Kidney capillary endothelial cell (primary cell): ENCODE measurements around the gene LMCD1.
A peak's percentile ranks its signal among the peaks of the same experiment; 100 is the strongest.

Source experiments
- DNase-seq: peaks from one replicate; pipeline ENCODE4 v3.0.0-alpha.2; 2018; ENCODE audit warnings: low spot score

The LMCD1 gene

DNA sequence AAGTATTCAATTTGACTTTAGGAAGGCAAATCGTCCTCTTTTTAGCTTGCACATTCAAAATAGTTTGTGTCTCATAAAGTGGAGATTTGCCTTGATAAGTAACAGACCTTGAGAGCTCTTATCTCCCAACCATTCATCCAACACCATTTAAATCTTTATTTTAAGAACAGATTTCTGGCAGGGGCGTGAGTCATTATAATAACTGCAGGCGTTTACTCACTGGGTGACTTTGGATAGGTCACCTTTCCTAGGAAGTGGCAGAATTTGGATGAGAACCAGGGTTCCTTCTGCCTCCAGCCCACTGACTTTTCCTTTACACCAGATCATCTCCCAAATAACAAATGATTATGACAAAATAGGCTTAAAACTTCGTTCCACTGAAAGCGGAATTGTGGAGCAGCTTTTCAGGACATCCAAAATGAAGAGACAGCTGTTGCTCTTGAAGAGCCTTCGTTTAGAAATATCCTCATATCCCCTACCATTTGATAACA lies 5.0 kb downstream of the LMCD1 start:
- no peak for DNase-seq

DNA sequence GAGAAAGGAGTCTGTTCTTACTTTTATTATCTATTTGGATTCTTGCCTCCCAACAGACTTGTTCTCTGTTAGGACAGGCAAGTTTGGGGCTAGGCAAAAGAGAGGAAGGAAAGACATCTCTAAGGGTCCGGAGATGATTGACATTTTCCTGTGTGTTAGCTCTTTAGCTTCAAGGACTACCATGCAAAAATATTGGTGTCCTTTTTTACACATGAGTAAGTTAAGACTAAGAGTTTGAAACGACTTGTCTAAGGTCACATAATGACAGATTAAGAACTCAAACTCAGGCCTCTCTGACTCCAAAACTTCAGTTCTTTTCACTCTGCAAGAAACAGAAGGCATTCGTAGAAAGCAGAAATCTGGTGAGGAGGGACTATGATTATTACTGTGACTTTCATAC lies 5.9 kb downstream of the LMCD1 start:
- DNase-seq, result no peak

DNA sequence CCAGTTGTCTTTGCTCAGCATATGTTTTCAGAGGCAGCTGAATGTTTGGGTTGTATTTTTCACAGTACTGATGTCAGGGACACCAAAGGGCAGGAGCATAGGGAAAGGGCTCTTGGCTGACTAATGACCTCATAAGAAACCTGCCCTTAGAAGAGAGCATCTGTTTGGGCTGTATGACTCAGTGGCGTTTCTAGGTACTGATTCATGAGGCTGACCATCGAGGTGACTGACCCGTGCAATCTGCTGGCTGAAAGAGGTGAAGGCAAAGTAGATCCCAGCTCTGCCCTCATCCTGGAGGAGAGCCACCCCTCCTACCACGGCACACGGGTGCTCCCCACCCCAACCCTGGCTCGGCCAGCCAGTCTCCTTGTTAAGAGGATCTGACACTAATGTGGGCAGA lies 8.3 kb downstream of the LMCD1 start:
- peak; percentile 26 for DNase-seq

DNA sequence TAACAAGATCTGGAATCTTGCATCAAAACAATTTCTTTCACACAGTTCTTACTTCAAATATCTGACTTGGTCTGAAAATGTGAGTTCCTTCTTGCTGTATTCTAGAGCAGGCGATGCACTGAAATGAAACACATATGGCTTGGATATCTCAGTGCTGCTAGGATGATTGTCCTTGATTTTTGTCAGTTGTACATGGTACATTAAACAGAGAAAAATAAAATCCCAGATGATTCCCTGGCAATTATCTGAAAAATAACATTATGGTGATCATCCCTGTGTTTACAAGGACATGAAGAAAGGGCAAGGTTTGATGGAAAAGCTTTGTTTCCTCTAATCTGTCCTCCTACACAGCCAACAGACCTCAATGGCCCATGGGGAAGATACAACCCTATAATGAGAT lies 10.6 kb downstream of the LMCD1 start:
- DNase-seq, result no peak

DNA sequence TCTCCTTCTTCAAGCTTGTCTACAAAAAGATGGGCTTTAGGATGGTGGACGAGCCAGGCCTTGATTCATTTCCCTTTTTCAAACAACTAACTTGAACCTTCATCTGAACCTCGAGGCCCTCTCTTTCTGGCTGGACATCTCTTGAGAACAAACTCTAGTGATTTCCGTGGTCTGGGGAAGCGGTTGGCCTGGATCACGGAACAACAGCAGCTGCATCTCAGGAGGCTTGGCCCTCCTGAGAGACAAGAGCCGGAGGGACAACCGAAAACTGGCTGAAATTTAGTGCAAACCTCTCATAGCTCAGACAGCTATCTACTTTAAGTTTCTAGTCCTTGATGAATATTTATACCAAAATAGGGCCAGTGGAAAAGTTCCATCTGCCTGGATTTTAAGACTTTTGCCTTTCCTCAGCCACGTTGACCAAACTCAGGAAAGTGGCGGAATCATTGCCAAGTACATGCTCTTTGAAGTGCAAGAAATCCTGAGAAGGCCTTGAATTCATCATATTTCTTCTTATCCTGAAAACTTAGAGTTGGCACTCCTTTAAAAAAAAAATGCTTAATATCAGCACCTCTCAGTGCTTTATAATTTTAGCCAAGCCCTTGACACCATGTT lies 14.5 kb downstream of the LMCD1 start:
- no peak for DNase-seq

DNA sequence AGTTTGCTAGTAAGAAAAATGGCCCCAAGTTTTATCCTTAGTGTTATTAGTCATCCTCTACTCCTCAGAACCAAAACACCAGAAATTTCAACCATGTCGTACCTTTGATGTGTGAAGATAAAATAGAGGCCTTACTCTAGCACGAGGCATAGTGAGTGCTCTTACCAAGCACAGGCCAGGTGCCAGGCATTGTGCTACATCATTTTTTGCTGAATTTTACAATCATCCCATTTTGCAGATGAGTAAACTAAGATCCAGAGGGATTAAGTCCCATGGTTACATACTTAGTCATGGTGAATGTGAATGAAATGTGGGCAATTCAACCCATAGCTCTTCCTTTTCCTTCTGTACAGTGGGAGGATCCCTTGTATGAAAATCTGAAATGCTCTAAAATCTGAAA lies 15.2 kb downstream of the LMCD1 start:
- no peak for DNase-seq

DNA sequence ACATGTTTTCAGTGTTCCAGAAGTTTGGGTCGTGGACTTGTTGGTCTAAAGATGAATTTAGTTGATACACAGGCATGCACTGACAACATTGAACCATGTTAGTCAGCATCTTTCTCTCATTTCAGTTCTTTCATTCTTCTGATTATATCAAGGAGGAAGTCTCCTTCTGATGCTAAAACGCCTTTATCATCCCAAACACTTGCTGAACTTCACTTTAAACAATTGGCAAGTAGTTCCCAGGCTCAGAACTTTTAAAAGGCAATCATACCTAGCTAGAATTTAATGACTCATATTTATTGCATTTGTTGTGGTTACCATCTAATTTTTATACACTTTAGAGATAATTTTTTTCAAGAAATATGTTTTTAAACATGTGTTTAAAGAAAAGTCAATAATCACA lies 15.9 kb downstream of the LMCD1 start:
- DNase-seq, result no peak

DNA sequence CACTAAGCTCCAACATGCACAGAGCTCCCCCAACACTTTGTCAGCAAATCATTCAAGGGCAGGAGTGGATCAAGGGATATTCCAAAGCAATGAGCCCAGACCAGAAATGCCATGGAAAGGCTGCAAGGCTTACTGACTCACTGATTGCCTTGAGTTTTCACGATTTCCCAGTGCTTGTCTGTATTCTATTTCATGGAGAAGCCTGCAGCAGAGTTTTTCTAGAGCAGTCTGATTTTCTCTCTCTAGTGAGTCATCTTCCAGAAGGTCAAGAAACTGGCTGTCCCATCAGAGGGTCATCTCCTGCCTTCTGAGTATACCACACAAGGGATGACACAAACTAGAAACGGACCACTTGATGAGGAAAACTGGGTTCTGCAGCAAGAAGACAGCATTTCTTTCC lies 16.5 kb downstream of the LMCD1 start:
- DNase-seq, result no peak

DNA sequence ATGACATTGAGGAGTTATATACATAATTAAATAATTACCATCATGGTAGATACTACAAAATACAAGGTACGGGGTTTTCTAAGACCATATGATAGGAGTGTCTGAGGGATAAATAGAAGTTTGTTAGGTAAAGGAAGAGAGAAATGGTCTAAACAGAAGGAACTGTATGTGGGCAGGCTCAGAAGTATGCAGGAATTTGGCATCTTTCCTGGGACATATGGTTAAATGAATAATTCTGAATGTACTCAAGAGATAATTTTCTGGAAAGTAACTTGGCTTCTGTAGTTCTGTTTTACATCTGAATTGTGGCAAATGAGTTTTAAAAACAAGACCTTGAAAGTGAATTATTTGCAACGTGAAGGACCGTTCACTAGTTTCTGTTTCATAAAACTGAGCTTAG lies 17.5 kb downstream of the LMCD1 start:
- DNase-seq, result no peak

DNA sequence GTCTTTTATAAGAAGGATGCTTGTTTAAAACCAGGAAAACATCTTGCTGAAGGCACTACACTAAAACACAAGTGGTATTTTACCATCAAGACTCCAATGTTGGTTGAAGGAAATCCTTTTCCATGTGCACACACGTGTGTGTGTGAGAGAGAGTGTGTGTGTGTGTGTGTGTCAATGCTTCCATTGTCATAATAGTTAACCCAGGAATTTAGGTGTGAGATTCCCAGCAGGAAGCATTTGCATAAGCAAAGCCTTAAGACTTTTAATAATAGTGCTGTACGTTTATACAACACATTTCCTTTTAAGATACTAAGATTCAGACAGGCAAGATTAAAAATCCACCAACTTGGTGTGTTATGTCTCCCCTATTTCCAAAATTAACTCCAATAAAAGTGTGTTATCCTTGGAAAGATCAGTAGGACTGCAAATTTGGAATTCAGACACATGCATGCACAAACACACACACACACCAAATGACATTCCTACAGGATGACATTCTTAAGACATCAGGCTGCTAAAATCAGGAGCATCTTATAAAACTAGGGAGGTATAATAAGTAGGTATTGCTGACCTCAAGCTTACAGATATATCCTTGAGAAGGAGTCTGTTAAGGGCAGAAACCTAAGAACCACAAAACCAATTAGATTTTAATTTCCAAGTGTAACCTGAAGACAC lies 18.3 kb downstream of the LMCD1 start:
- DNase-seq, result no peak

DNA sequence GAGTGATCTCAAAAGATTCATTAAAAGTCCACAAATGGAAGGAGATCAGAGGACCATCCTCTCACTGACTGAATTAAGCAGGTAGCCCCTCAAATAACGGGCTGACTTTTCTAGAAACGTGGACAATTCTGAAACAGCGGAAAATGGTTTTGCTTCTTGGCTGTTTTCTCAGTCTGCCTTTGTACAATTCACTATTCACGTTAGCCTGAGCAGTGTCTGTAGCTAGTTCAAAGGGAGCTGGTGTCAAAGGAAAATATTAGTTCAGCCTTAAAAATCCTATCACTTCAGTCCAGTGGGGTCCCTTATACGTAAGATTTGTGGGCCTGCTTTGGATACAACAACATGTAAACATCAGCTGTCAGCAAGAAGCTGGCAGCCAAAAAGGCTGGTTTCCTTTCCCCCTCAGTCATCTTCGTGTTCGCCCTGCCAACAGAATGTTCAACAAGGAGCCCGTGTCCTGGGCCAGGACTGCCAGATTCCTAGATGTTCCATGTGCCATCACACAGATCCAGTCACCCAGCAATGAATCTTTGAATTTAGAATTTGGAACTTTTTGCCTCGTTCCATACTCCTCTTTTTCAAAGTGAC lies 19.3 kb downstream of the LMCD1 start:
- no peak for DNase-seq

DNA sequence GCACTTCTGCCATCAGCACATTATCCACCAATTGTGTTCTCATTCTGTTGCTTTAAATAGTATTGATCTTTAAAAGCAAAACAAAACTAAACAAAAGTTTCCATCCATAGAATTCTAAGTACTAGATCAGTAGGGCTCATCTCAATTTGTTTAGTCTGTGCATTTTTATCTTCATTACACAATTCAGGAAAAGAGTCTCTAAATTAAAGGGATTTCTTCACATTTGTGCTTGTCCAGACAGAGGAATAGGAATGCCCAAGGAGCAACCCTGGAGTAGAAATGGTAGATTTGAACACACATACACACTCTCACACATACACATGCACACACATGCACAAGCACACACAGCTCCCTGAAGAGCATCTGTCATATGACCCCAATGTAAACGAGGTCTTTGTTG lies 21.4 kb downstream of the LMCD1 start:
- DNase-seq, result no peak

DNA sequence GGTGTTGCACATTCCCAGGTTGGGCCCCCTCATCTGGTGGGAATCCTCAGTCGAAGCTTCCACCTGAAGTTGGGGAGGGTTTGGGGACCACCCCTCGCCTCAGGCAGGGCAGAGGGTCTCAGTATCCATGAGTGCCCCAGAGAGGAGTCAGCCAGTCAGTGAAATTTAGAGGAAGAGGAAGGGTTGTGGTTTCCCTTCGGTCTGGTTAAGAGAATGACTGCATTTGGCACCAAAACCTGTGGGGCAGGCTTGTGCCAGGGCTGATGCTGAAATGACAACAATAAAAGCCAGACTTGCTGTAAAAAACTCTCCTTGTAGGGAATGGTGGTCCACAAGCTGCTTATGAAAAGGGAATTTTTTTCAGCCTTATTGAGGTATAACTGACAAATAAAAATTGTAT lies 22.6 kb downstream of the LMCD1 start:
- DNase-seq, result no peak

DNA sequence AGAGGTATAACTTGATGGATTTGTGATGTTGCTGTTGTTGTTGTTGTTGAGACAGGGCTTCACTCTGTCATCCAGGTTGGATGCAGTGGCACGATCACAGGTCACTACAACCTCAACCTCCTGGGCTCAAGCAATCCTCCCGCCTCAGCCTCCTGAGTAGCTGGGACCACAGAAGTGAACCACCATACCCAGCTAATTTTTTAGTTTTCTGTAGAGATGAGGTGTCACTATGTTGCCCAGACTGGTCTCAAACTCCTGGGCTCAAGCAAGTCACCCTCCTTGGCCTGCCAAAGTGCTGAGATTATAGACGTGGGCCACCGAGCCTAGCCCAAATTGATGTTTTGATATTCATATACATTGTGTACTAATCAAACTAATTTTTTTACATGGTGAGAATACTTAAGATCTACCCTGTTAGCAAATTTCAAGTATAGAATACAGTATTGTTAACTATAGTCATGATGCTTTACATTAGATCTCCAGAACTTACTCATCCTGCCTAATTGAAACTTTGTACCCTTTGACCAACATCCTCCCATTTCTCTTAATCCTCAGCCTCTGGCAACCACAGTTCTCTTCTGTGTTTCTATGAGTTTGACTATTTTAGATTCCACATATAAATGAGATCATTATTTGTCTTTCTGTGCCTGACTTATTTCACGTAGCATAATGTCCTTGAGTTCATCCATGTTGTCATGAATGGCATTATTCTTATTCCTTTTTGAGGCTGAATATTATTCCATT lies 23.2 kb downstream of the LMCD1 start:
- no peak for DNase-seq

DNA sequence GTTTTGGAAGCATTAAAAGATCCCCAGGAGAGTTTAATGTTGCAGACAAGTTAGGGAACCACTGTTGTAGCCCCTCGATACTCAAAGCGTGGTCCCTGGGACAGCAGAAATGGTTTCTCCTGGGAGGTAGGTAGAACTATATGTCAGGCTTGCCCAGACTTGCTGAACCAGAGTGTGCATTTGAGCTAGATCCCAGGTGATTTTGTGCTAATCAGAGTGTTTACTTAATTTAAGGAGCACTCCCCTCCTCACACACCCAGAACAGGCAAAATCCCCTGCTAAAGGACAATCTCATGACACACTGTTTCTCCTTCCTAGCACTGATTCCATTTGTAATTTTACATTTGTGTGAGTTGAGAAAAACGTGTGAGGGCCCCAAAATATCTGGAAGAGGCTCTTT lies 24.3 kb downstream of the LMCD1 start:
- no peak for DNase-seq

DNA sequence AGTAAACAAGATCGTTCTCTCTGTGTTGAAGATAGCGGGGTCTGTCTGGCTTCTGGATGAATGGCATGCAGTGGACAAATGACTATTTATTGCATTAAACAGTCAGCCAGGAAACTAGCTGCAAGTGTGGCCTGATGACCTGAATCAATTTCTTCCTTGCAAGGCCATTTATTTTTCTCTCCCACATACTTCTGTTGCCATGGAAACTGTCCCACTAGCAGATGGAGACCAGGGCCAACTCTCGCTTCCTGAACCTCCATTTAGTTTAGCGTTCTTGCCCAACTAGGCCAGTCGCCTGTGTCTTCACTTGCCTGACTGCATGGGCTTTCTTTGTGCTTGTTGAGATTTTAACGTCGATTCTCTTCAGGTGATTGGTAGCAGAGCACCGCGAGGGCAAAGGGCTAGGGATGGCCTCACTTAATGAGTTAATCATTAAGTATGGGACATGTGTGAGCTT lies 27.6 kb downstream of the LMCD1 start:
- DNase-seq, result no peak

DNA sequence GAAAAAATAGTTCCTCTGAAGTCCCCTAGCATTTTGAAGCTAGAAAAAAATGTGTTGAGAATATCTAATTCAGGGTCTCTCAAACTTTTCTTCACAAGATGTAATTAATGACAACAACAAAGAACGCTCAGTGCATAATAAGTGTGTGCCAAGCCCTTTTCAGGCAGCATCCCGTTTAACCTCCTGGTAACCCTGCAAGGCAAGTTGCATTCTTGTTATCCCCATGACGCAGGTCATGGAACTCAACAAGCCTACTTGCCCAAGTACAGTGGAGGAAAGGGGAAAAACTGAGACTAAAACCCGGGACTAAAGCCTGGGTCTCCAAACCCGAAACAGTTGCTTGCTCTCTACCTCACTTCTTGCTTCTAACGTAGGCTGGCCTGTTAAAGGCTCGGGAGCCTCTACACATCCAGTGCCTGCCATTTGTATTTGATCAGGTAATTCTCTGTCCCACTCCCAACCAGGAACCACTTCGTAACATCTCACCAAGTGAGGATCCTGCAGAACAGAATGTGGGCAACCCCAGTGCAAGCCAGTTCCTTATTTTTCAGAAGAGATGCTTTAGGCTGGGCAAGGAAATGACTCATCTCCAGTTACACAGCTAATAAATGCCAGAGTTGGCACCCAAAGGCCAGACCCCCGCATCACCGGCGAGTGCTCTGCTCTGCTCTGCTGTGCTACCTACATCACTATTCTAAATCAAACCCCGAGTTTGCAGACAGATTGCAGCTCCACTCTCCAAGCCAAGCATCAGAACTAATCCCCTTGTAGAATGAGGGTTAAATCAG lies 28.3 kb downstream of the LMCD1 start:
- no peak for DNase-seq

DNA sequence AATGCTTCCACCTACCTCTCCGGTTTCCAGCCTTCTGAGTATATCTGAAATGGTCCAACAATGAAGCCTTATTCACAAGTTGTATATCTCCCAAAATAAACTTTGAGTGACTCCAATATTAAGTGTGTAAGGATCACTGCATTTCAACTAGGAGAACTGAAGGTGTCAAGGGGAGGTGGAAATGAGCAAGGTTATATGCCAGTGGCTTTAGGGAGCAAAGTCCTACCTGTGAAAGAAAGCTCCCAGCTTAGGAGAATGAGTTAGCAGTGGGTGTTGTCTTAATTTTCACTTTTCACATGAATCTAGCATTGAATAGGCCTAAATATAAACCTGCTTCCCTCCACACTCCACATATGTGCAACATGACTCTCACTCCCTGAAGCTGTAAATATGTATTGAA lies 29.0 kb downstream of the LMCD1 start:
- DNase-seq, result no peak

DNA sequence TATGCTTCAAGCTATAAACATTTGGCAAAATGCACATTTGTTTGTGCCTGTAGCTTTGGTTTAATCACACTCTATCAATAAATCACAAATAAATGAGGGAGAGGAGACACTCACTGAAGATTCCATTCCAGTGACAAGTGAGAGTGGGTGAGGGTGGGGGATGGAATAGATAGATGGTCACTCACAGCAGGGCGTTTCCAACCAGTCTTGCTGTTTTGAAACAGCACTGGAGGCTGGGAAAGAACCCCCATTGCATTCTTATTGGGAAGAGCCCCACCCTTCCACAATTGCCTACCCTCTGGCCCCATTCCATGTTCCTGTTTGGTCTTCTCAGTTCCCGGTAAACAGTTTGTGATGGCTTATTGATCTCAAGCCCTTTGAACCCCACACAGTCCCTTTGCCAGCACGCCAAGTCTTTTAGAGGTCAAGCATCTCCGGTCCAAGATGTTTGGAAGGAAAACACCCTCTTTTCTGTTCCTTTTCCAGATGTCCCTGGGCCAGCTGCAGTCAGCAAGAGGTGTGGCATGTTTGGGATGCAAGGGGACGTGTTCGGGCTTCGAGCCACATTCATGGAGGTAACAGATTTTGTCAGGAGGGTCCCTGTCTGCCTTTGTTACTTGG lies 30.7 kb downstream of the LMCD1 start:
- DNase-seq, result no peak

DNA sequence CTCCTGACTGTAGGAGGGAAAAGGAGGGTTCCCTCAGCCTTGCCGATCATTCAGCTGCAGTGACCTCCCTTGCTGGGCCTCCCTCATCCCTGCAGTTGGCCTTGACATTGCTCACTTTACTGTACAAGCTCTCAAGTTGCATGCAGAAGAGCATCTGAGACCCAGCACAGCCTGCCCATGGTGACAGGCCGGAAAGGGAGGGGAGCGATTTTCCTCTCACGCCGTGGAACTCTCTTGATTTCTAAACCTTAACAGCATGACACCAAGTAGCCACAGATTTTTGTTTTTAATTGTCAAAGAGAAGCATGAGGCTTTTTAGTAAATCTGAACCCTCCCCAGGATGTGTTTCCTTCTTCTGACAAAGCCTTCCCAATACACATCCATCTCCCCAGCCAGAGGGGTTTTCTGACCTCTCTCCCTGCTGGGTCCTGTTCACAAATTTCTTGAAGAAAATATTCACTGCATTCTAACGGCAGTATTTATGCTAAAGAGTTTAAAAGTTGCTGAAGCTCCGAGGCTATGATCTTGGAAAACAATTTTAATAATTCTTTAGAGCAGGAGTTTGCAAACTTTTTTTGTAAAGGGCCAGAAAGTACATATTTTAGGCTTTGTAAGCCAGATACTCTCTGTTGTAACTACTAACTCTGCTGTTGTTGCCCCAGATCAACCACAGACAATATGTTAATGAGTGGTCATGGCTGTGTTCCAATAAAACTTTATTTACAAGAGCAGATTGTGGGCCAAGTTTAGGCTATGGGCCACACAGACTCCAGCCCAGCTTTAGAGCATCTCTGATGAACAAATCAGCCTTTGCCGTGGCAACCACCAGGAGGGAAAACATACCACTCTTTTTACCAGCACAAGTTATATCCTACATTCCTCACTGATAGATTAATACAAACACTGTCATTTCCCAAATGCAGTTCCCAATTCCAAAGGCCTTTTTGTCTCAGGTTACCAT lies 34.8 kb downstream of the LMCD1 start:
- DNase-seq, result no peak
